ENCODE measurements around the gene PECR.

GRCh38 chr2:216075510-216076485 lies 5.8 kb downstream of the PECR start:
- TF ChIP-seq CEBPB (IDR thresholded peaks at IDR 0.05; ENCODE audit: low read depth) (no peak), CTCF (IDR thresholded peaks at IDR 0.05 in 2 of 3, conservative IDR thresholded peaks at IDR 0.05 in 1 of 3; ENCODE audit: borderline replicate concordance in 1 of 3, insufficient read depth in 1 of 3, low read depth in 2 of 3, low read length in 2 of 3) (no peak), POLR2A (IDR thresholded peaks at IDR 0.05; ENCODE audit: borderline replicate concordance, extremely low read depth, insufficient read depth, insufficient read length) (no peak), RAD21 (IDR thresholded peaks at IDR 0.05; ENCODE audit: low read depth) (no peak), REST (IDR thresholded peaks at IDR 0.05; ENCODE audit: low read depth) (no peak)
